GM11168 (cell line): Measurements from ENCODE around the gene ALG5.

ENCODE experiments used
- in situ Hi-C: fragments of 300-500 bp; cut with MboI; formaldehyde crosslinking; loops from one replicate; pipeline ENCODE4 v1.12.0; 2022; ENCODE audit warnings: low sequenced_read_pairs; ENCODE audit not compliant: unreplicated experiment

Gene ALG5, protein sequence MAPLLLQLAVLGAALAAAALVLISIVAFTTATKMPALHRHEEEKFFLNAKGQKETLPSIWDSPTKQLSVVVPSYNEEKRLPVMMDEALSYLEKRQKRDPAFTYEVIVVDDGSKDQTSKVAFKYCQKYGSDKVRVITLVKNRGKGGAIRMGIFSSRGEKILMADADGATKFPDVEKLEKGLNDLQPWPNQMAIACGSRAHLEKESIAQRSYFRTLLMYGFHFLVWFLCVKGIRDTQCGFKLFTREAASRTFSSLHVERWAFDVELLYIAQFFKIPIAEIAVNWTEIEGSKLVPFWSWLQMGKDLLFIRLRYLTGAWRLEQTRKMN

DNA sequence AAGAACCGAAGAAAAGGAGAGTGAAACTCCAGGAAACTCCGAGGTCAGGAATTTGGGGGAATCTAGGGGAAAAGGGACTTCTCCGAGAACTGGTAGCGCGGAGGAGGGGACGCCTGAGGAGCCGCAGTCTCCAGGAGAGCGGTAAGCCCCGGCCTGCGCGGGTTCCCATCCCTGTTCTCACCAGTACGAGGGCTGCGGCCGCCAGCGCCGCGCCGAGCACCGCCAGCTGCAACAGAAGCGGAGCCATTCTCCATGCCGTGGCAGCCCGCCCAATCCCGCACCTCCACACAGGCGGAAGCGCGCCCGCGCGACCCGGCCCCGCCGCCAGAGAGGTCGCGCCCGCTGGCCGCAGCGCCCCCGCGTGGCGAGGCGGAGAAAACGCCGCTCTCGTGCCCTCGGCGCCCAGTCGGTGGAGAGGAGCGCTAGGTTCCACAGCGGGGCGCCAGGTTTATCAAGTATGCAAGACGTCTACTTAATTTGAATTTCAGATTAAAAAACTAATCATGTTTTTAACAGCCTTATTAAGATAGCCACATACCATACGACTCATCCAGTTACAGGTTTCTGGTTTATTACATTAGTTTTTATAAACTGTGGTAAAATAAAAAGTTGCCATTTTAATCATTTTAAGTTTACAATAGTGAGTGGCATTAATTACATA is at the start of gene ALG5:
ALG5 (minus strand) TSS at position 287 of the 661 bp plus-strand sequence; CDS start at position 247, 40 bp downstream.
- in situ Hi-C loops = no loop called here

DNA sequence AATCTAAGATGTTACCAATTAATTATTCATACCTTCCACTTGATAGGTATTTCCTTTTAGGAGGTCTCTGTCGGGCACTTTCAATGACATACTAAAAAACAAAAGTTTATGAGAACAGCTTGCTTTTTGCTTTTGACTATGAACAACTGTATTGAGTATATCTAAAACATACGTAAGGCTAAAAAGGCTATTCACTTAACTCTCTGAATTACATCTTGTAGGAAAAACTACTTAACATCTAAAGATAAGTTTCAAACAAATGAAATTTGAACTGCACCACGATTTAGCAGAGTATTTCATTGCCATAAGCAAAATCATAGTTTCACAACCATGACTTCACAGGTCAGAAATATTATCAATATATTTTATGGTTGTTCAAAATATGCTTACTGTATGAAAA is 48.7 kb upstream of the ALG5 start:
- in situ Hi-C loops = no loop called here

DNA sequence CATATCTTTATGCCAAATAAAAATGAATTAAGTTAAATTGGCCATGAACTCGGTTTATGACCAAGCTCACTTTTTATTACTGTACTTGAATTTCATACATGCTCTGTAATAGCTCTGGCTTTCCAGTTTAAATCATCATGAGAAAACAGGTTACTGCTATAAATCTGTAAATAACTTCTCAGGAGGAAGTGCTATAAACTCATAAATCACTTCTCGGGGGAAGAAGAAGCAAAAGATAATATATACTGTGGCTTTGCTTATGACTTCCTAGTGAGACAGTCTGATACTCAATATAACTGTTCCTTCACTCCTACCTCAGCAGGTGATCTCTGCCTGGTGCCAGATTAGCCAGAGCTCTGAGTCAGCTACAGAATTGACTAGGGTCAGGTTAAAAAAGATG is 47.9 kb upstream of the ALG5 start:
- in situ Hi-C loops = no loop called here

DNA sequence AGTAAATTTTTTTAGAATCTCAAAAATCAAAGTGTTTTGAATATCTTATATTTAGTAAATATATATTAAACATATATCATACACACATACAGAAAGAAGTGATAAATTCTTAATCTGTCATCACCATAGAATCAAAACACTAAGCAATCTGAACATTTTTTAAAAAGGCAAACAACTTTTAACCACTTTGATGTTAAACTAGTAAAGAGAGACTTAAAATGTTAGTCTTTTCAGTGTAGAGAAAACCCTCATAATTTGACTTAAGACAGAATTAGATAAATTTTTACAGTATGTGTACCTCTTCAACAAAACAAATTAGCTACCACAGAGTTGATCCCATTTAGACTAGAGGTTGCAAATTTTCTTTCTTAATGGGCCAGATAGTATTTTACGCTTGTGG is 46.9 kb upstream of the ALG5 start:
- in situ Hi-C loops = no loop called here

- in situ Hi-C loops = no loop called here
Observed at GRCh38 chr13:37040789-37041188, 41.6 kb upstream of the ALG5 start.

DNA sequence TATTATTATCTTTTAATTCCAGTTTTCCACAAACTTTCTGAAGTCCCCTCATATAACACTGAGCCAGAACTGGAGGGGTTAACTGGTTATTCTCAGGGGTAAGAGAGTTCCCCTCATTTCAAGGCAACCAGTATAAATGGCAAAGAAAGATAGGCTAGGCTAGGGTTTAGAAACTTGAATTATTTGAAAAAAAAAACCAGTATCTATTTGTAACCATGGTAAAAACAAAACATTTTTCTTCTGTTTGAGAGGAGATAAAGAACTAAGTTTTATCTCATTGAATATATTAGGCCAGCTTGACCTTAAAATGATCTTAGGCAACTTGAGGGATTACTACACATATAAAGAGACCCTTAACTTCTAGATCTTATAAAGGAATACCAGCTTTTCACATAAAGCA is 40.8 kb upstream of the ALG5 start:
- in situ Hi-C loops = no loop called here

- in situ Hi-C loops = no loop called here
Observed at GRCh38 chr13:37037241-37037640, 38.1 kb upstream of the ALG5 start.

DNA sequence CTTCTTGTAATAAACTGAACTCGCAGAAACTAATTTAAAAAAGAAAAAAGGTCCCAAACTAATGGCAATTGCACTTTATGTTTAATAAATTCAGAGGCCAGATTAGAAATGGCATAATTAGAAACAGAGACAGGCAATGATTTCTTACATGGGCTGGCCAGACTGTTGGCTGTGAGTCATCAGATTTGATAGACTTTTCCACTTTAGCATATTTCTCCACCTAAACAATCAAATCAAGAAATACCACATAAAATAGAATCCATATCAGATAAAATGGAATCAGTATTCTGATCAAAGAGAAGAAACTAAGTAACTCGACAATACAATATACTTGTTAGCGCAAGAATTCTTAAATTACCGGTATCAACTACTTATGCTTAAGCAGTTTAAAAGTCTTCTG is 30.5 kb upstream of the ALG5 start:
- in situ Hi-C loops = no loop called here

- in situ Hi-C loops = no loop called here
Observed at GRCh38 chr13:37027639-37028038, 28.5 kb upstream of the ALG5 start.

GRCh38 chr13:37026771-37027170 is 27.6 kb upstream of the ALG5 start:
- in situ Hi-C loops = no loop called here

DNA sequence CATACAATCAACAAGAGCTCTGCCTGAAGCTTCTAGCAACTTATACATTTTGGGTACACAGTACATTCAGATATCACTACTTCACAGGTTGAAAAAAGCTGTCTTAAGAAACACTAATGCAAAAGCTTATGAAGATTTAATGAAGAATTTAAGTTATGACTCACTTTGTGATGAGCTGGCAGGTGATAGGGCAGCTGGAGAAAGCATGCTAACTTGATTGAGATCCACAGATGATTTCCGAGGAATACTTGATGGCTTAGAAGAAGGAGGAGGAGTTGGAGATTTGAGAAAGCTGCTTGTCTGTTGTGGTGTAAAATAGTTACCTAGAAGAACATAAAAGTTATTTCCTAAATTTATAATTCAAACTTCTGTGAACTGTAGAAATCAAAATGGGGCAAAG is 24.7 kb upstream of the ALG5 start:
- in situ Hi-C loops = no loop called here

GRCh38 chr13:37014609-37015008 is 15.5 kb upstream of the ALG5 start:
- in situ Hi-C loops = no loop called here

- in situ Hi-C loops = no loop called here
Observed at GRCh38 chr13:37011788-37012187, 12.6 kb upstream of the ALG5 start.

DNA sequence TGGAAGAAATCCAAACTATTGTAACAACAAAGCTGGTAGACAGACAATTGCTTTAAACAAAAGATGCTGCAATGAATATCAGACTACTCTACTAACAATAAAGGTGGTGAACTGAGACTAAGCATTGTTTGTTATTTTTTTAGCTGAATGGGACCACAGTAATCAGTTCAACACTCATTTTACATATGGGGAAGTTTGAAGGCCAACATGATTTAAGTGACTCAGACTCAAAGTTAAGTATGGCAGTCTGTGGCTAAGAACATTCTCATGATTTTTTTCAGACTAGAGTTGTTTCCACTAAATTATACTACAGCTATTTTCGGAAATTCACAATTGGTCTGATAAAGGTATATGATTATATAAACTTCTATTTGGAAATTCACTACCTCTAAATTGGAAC is 11.9 kb upstream of the ALG5 start:
- in situ Hi-C loops = no loop called here

DNA sequence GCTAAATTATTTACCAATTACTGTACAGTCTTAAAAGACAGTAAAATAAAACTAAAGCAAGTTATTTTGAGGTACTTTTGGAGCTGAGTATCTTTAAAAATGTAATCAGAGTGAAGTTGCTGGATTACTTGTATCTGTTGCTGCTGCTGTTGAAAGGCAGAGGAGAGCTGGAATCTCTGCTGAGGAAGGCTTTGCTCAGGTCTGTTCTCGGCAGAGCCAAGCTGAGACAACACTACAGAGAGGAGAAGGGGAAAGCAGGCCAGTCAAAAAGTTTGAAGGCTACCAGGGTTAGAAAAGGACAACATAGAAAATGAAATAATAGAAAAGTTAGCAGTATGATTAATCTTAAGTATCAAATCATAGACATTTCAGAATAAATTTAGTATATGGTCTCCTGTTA is 11.3 kb upstream of the ALG5 start:
- in situ Hi-C loops = no loop called here

DNA sequence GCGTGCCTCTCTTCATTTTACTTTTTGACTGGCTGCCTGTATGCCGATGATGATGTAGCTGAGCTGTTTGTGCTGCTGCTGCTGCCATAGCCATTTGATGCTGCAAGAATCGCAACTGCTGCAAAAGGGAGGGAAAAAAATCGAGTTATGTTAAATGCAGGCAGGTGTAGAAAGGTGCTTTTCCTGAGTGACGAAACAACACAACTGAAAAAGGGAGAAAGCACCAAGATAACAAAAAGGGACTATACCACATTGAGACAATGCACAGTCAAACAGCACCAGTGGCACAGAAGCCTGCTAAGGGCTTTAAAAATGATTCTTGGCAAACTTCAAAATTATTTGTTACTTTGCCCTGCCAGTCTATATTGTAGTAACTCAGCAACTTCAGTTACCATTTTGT is 10.6 kb upstream of the ALG5 start:
- in situ Hi-C loops = loop anchor here (10.0 kb wide), 1 partner anchor 45 kb away; the partner anchor contains the start of gene SUPT20H

- in situ Hi-C loops = loop anchor here (10.0 kb wide), 1 partner anchor 53 kb away; the partner anchor contains the start of gene SUPT20H
Observed at GRCh38 chr13:37001921-37002250, 2.7 kb upstream of the ALG5 start.

DNA sequence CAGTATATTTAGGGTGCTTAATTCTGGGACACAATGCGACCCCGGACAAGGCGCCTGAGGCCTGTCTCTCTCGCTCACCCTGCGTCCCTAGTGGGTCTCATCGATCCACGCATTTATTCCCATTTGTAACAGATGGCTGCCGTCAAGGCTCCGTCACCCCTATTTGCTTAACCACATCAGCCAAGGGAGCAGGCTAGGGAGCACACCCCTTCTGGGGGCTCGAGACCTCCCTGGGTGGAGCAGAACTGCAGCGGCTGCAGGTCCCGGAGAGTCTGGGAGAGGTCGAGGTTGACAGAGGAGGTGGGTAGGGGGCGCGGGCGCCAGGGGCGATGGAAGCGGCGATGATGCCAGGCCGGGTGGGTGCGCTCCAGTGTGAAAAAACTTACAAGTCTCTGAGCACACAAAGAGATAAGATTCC is 507 bp downstream of the ALG5 start:
- in situ Hi-C loops = no loop called here

DNA sequence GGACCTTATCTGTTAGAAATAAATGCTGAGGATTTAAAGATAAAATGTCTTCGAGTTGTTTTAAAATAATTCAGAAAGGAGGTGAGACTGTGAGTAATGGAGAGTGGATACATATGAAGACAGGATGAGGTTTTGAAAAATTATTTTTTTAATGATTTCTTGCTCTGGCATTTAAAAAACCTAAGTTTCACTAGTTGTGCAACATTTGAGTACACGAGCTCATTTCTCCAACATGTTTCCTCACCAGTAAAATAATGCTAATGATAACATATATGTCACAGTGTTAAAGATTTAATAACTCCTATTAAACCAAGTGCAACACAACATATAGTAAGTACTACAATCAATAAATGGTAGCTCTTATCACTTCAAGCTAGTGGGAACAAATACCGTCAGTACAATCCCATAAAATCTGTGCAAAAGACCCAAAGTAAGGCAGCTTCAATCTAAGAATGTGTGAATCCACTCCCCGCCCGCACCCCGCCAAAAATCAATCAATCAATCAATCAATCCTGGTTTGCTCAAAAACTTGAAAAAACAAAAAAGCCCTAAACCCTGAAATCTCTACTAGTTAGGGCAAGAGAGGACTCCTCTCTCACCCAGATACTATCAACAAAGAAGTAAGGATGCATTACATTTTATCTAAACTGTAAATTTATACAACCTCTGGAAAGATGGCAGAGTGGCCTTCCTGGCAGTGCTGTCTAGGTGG is 1.3 kb downstream of the ALG5 start:
- in situ Hi-C loops = no loop called here

DNA sequence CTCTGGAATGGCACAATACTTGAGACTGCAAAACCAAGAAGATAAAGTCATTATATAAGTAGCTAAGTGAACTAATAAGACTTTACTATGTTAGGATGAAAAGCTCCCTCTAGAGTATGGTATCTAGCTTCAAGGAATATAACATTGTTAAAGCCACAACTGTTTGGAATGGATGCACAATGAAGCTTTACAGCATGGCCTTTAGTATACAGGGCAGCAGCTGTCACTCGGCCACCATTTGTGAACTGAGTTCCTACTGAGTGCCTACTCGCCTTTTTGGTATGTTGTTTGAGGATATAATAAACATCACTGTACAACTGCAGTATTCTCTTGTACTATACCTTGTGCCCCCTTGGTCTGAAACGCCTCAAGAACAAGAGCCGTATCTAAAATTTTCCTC is 6.8 kb downstream of the ALG5 start:
- in situ Hi-C loops = no loop called here
